ENCODE measurements around the gene JAM3. TPM values are rescaled to one million over a fixed set of nuclear protein-coding genes. Genes with fewer than 3 reads are reported as not detected.
A peak's percentile ranks its signal among the peaks of the same experiment; 100 is the strongest.

JAM3 gene
- total RNA-seq (2022) (0.22 TPM in 1 of 2 replicates, not detected in the other), Bru-seq, nascent RNA (percentile 11 among the genes with signal in this experiment), BruChase-seq, experiment 1, labeled RNA remaining after a 6-hour chase (percentile 2 among the genes with signal in this experiment), BruChase-seq, experiment 2, labeled RNA remaining after a 2-hour chase (not detected)
- long read RNA-seq = 0 reads

GRCh38 chr11:134068829-134069425 lies at the start of gene JAM3:
Gene JAM3 (plus strand): TSS chr11:134069072. CDS start chr11:134069084, 12 bp downstream.
- intact Hi-C loops (cut with micrococcal nuclease; ENCODE audit: unreplicated experiment) = no loop called here

GRCh38 chr11:134019500-134019899 lies 49.4 kb upstream of the JAM3 start:
- Mint-ChIP-seq H3K27me3 (ENCODE audit: unreplicated experiment) (peaks cover 74% of the 10 kb centered on the region), H3K36me3 (ENCODE audit: insufficient read depth, unreplicated experiment) (peaks cover 5% of the 10 kb centered on the region), H3K27ac (ENCODE audit: unreplicated experiment) (no peak overlapping the region), H3K4me1 (ENCODE audit: low read depth, unreplicated experiment) (no peaks in the 10 kb centered on the region), H3K9me3 (ENCODE audit: low read depth, unreplicated experiment) (no peaks in the 10 kb centered on the region), H3K4me3 (ENCODE audit: low read depth, unreplicated experiment) (no peak overlapping the region)
- no peak for TF ChIP-seq CTCF (IDR thresholded peaks at IDR 0.05; ENCODE audit: unreplicated experiment)
- no peak for DNase-seq
- CTCF ChIA-PET = interaction anchor here (0.5 to 0.6 kb wide), 2 partner anchors 9 to 86 kb away, joined by 4 to 5 read pairs; no protein-coding TSS in a partner anchor
- no TSS peak for BruUV-seq (replicated peaks)
- intact Hi-C loops (cut with micrococcal nuclease; ENCODE audit: unreplicated experiment) = no loop called here

More at GRCh38 chr11:134068829-134069425, at the start of gene JAM3:
- DNase-seq = no peak
- Mint-ChIP-seq H3K4me1 (ENCODE audit: low read depth, unreplicated experiment) (no peaks in the 10 kb centered on the region), H3K27me3 (ENCODE audit: unreplicated experiment) (peaks cover 90% of the 10 kb centered on the region), H3K4me3 (ENCODE audit: low read depth, unreplicated experiment) (no peak within 1 kb of the TSS), H3K27ac (ENCODE audit: unreplicated experiment) (no peak within 1 kb of the TSS), H3K36me3 (ENCODE audit: insufficient read depth, unreplicated experiment) (no peaks in the 10 kb centered on the region), H3K9me3 (ENCODE audit: low read depth, unreplicated experiment) (no peaks in the 10 kb centered on the region)
- BruUV-seq (replicated peaks) = no TSS peak
- CTCF ChIA-PET = no interaction called here
- no peak for TF ChIP-seq CTCF (IDR thresholded peaks at IDR 0.05; ENCODE audit: unreplicated experiment)

- Mint-ChIP-seq H3K27ac (ENCODE audit: unreplicated experiment) (no peak overlapping the region), H3K4me3 (ENCODE audit: low read depth, unreplicated experiment) (no peak overlapping the region), H3K9me3 (ENCODE audit: low read depth, unreplicated experiment) (no peaks in the 10 kb centered on the region), H3K27me3 (ENCODE audit: unreplicated experiment) (peaks cover 77% of the 10 kb centered on the region), H3K4me1 (ENCODE audit: low read depth, unreplicated experiment) (no peaks in the 10 kb centered on the region), H3K36me3 (ENCODE audit: insufficient read depth, unreplicated experiment) (peaks cover 5% of the 10 kb centered on the region)
- CTCF ChIA-PET = interaction anchor here (0.6 kb wide), 1 partner anchor 57 kb away, joined by 4 read pairs; no protein-coding TSS in a partner anchor
- intact Hi-C loops (cut with micrococcal nuclease; ENCODE audit: unreplicated experiment) = no loop called here
- no peak for TF ChIP-seq CTCF (IDR thresholded peaks at IDR 0.05; ENCODE audit: unreplicated experiment)
- DNase-seq = no peak
- BruUV-seq (replicated peaks) = no TSS peak
Measured at GRCh38 chr11:134020598-134020997, 48.3 kb upstream of the JAM3 start.

- no peak overlapping the region for H3K4me3 Mint-ChIP-seq (ENCODE audit: low read depth, unreplicated experiment)
Measured at GRCh38 chr11:134021326-134021725, 47.5 kb upstream of the JAM3 start.

More at GRCh38 chr11:134021326-134021725, 47.5 kb upstream of the JAM3 start:
- H3K27ac Mint-ChIP-seq (ENCODE audit: unreplicated experiment) = no peak overlapping the region
- peaks cover 5% of the 10 kb centered on the region for H3K36me3 Mint-ChIP-seq (ENCODE audit: insufficient read depth, unreplicated experiment)
- H3K9me3 Mint-ChIP-seq (ENCODE audit: low read depth, unreplicated experiment) = no peaks in the 10 kb centered on the region
- CTCF ChIA-PET = interaction anchor here (0.6 kb wide), 1 partner anchor 56 kb away, joined by 4 read pairs; no protein-coding TSS in a partner anchor
- no peak for TF ChIP-seq CTCF (IDR thresholded peaks at IDR 0.05; ENCODE audit: unreplicated experiment)
- intact Hi-C loops (cut with micrococcal nuclease; ENCODE audit: unreplicated experiment) = no loop called here
- H3K27me3 Mint-ChIP-seq (ENCODE audit: unreplicated experiment) = peaks cover 77% of the 10 kb centered on the region
- DNase-seq = no peak
- BruUV-seq (replicated peaks) = no TSS peak
- no peaks in the 10 kb centered on the region for H3K4me1 Mint-ChIP-seq (ENCODE audit: low read depth, unreplicated experiment)
